ENCODE measurements around the gene KLK3.
"Not testable (repeated sequence)": the region's sequence is repeated elsewhere in the genome, so short reads cannot be mapped to it uniquely, and the experiment has no call there.

KLK3 gene

GRCh38 chr19:50890422-50891252, 35.9 kb downstream of the KLK3 start:
- no peak overlapping the region for H3K4me3 ChIP-seq (ENCODE audit: extremely low read depth, insufficient read depth, low read length, poor library complexity, severe bottlenecking)
- H3K9me3 ChIP-seq (ENCODE audit: control insufficient read depth, low read length): peaks cover 3% of the 10 kb centered on the region
- no peaks in the 10 kb centered on the region for H3K4me1 ChIP-seq (ENCODE audit: control insufficient read depth, insufficient read depth, low read length, poor library complexity, severe bottlenecking)
- H3K27ac ChIP-seq (ENCODE audit: low read depth, low read length, severe bottlenecking): no peak overlapping the region
- no peaks in the 10 kb centered on the region for H3K36me3 ChIP-seq (ENCODE audit: control insufficient read depth, insufficient read depth, low read length)
- WGBS, 2 experiments (ENCODE audit: insufficient coverage in 2 of 2): 14 to 47% methylated on average over 1 to 2 of the region's 5 CpGs

DNA sequence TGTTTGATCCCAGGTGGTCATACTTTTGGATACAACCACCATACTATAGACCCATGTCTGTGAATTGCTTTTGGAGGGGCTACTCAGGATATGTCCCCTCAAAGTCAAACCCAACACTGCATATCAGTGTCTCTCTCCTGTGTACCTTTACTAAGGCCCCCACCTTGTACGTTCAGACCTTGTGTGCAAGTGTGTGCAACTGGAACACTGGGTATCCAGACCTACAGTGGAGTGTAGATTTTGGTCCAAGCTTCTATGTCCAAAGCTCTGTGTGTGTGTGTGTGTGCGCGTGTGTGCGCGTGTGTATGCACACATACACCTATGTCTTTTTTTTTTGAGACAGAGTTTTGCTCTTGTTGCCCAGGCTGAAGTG, 36.5 kb downstream of the KLK3 start:
- Histone ChIP-seq H3K9me3 (ENCODE audit: control insufficient read depth, low read length) (peaks cover 3% of the 10 kb centered on the region), H3K27ac (ENCODE audit: low read depth, low read length, severe bottlenecking) (no peak overlapping the region), H3K4me3 (ENCODE audit: extremely low read depth, insufficient read depth, low read length, poor library complexity, severe bottlenecking) (no peak overlapping the region), H3K36me3 (ENCODE audit: control insufficient read depth, insufficient read depth, low read length) (no peaks in the 10 kb centered on the region), H3K4me1 (ENCODE audit: control insufficient read depth, insufficient read depth, low read length, poor library complexity, severe bottlenecking) (no peaks in the 10 kb centered on the region)
- WGBS, 2 experiments (ENCODE audit: insufficient coverage in 2 of 2): no CpG with 5 or more reads among the region's 5 CpGs

- Histone ChIP-seq H3K9me3 (ENCODE audit: control insufficient read depth, low read length) (peaks cover 3% of the 10 kb centered on the region), H3K27ac (ENCODE audit: low read depth, low read length, severe bottlenecking) (no peak overlapping the region), H3K4me3 (ENCODE audit: extremely low read depth, insufficient read depth, low read length, poor library complexity, severe bottlenecking) (no peak overlapping the region), H3K4me1 (ENCODE audit: control insufficient read depth, insufficient read depth, low read length, poor library complexity, severe bottlenecking) (no peaks in the 10 kb centered on the region), H3K36me3 (ENCODE audit: control insufficient read depth, insufficient read depth, low read length) (no peaks in the 10 kb centered on the region)
- 85 to 95% methylated on average over 13 to 17 of the region's 18 CpGs for WGBS, 2 experiments (ENCODE audit: insufficient coverage in 2 of 2)
These were observed 38.5 kb downstream of the KLK3 start for GRCh38 chr19:50893047-50893736.

DNA sequence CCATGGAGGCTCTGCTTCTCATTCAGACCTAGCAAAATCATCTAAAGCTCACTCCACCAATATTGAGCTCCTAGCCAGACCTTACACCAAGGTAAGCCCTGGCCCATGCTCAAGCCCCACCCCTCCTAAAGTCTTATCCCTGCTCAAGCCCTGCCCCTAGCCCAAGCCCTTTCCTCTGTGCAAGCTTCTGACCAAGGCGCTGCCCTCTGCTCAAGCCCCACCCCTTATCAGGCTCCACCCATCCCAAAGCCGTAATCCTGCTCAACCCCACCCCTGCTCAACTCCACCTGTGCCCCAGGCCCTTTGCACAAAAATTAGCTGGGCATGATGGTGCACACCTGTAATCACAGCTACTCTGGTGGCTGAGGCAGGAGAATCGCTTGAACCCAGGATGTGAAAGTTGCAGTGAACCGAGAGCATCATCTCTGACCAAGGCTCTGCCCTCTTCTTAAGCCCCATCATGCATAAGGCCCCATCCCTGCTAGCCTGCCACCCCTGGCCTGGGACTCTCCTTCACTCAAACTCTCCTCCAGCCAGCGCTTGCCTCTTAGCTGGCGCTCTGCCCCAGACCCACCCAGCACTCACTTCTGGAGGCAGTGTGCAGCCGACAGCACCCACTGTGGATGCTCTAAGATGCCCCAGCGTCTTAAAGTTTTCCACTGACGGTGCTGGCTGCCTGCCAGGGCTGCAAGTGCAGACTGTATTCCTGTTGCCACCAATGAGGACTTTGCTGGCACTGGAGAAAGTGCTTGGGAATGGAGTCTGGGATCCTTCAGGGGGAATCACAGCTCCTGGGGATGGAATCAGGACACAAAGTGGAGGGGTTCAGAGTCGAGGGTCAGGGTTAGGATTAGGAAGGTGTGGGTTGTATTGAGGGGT, 40.0 kb downstream of the KLK3 start:
- no peaks in the 10 kb centered on the region for H3K4me1 ChIP-seq (ENCODE audit: control insufficient read depth, insufficient read depth, low read length, poor library complexity, severe bottlenecking)
- no peaks in the 10 kb centered on the region for H3K36me3 ChIP-seq (ENCODE audit: control insufficient read depth, insufficient read depth, low read length)
- H3K4me3 ChIP-seq (ENCODE audit: extremely low read depth, insufficient read depth, low read length, poor library complexity, severe bottlenecking): no peak overlapping the region
- 69 to 77% methylated on average over 7 to 9 of the region's 10 CpGs for WGBS, 2 experiments (ENCODE audit: insufficient coverage in 2 of 2)
- peaks cover 3% of the 10 kb centered on the region for H3K9me3 ChIP-seq (ENCODE audit: control insufficient read depth, low read length)
- no peak overlapping the region for H3K27ac ChIP-seq (ENCODE audit: low read depth, low read length, severe bottlenecking)

DNA sequence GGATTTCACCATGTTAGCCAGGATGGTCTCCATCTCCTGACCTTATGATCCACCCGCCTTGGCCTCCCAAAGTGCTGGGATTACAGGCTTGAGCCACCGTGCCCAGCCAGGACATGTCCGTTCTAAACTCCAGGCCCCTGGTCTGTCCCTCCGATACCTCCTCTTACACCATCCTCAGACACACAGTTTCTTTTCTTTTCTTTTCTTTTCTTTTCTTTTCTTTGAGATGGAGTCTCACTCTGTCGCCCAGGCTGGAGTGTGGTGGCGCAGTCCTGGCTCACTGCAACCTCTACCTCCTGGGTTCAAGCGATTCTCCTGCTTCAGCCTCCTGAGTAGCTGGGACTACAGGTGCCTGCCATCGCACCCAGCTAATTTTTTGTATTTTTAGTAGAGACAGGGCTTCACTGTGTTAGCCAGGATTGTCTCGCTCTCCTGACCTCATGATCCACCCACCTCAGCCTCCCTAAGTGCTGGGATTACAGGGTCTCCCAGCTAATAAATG, 41.4 kb downstream of the KLK3 start:
- not testable (repeated sequence) for H3K4me3 ChIP-seq (ENCODE audit: extremely low read depth, insufficient read depth, low read length, poor library complexity, severe bottlenecking); H3K27ac ChIP-seq (ENCODE audit: low read depth, low read length, severe bottlenecking); H3K9me3 ChIP-seq (ENCODE audit: control insufficient read depth, low read length); H3K36me3 ChIP-seq (ENCODE audit: control insufficient read depth, insufficient read depth, low read length); H3K4me1 ChIP-seq (ENCODE audit: control insufficient read depth, insufficient read depth, low read length, poor library complexity, severe bottlenecking)
- WGBS, 2 experiments (ENCODE audit: insufficient coverage in 2 of 2): 70 to 89% methylated on average over 6 to 8 of the region's 9 CpGs

DNA sequence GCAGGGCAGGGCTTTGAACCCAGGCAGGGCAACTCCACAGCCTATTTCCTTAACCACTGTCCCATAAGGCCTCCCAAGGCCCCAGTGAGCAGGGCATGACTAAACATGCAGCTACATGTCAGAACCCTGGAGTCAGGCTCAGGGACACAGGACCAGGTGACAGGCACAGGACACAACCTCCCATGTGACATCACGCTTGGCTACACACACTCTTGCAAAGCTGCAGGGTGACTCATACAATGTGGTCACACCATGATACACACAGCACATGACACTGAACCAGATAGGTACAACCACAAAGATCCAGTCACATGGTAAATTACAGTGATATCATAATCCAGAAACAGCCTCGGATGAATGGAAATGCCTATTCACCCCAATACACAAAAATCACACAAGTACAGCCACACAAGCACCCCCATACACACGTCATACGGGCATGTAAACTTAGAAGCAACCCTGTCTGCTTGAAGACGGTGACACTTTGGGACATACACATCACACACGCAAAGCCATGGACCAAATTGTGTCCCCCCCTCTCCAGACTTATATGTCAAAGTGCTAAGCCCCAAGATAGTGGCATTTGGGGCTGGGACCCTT, 42.0 kb downstream of the KLK3 start:
- no peaks in the 10 kb centered on the region for H3K4me1 ChIP-seq (ENCODE audit: control insufficient read depth, insufficient read depth, low read length, poor library complexity, severe bottlenecking)
- no peaks in the 10 kb centered on the region for H3K36me3 ChIP-seq (ENCODE audit: control insufficient read depth, insufficient read depth, low read length)
- no peak overlapping the region for H3K4me3 ChIP-seq (ENCODE audit: extremely low read depth, insufficient read depth, low read length, poor library complexity, severe bottlenecking)
- H3K27ac ChIP-seq (ENCODE audit: low read depth, low read length, severe bottlenecking): no peak overlapping the region
- WGBS, 2 experiments (ENCODE audit: insufficient coverage in 2 of 2): 82 to 89% methylated on average over 1 to 4 of the region's 6 CpGs
- peaks cover 3% of the 10 kb centered on the region for H3K9me3 ChIP-seq (ENCODE audit: control insufficient read depth, low read length)

GRCh38 chr19:50897191-50897607, 42.5 kb downstream of the KLK3 start:
- Histone ChIP-seq H3K36me3 (ENCODE audit: control insufficient read depth, insufficient read depth, low read length) (no peaks in the 10 kb centered on the region), H3K4me1 (ENCODE audit: control insufficient read depth, insufficient read depth, low read length, poor library complexity, severe bottlenecking) (no peaks in the 10 kb centered on the region), H3K9me3 (ENCODE audit: control insufficient read depth, low read length) (peaks cover 3% of the 10 kb centered on the region), H3K27ac (ENCODE audit: low read depth, low read length, severe bottlenecking) (no peak overlapping the region), H3K4me3 (ENCODE audit: extremely low read depth, insufficient read depth, low read length, poor library complexity, severe bottlenecking) (no peak overlapping the region)
- 0 to 100% methylated on average over 1 of the region's 3 CpGs for WGBS, 2 experiments (ENCODE audit: insufficient coverage in 2 of 2)

DNA sequence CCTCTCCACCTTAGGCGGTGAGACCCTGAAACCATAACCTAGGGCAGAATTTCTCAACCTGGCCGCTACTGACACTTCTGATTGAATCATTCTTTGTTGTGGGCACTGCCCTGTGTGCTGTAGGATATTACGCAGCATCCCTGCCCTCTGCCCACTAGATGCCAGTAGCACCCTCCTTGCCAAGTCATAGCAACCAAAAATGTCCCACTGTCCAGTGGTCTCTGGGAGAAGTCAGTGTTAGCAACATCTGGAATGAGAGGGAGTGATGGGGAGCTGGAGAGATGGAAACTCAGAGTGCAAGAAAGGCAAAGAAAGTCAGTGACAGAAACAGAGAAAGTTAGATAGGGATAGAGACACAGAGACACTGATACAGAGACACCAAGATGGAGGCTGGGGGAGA, 42.9 kb downstream of the KLK3 start:
- Histone ChIP-seq H3K4me1 (ENCODE audit: control insufficient read depth, insufficient read depth, low read length, poor library complexity, severe bottlenecking) (no peaks in the 10 kb centered on the region), H3K4me3 (ENCODE audit: extremely low read depth, insufficient read depth, low read length, poor library complexity, severe bottlenecking) (no peak overlapping the region), H3K27ac (ENCODE audit: low read depth, low read length, severe bottlenecking) (no peak overlapping the region), H3K36me3 (ENCODE audit: control insufficient read depth, insufficient read depth, low read length) (no peaks in the 10 kb centered on the region), H3K9me3 (ENCODE audit: control insufficient read depth, low read length) (peaks cover 3% of the 10 kb centered on the region)
- WGBS, 2 experiments (ENCODE audit: insufficient coverage in 2 of 2): 62% methylated on average over 2 of the region's 3 CpGs; no CpG with 5 or more reads in 1 of the 2 experiments

DNA sequence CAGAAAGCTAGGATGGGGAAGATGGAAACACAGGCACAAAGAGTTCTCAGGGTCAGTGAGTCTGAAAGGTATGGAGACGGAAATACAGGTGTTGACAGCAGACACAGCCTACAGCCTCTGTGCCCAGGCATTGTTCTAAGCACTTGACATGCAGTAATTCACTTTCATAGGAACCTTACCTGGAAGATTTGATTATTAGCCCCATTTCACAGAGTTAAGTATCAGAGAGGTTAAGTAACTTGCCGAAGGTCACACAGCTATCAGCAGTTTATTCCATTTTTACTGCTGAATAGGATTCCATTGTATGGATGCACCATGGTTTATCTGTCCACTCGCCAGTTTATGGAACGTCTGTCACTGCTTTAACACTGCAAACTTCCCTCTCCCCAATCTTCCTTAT, 43.3 kb downstream of the KLK3 start:
- H3K4me1 ChIP-seq (ENCODE audit: control insufficient read depth, insufficient read depth, low read length, poor library complexity, severe bottlenecking): no peaks in the 10 kb centered on the region
- 76% methylated on average over 2 of the region's 4 CpGs; no CpG with 5 or more reads in 1 of the 2 experiments for WGBS, 2 experiments (ENCODE audit: insufficient coverage in 2 of 2)

DNA sequence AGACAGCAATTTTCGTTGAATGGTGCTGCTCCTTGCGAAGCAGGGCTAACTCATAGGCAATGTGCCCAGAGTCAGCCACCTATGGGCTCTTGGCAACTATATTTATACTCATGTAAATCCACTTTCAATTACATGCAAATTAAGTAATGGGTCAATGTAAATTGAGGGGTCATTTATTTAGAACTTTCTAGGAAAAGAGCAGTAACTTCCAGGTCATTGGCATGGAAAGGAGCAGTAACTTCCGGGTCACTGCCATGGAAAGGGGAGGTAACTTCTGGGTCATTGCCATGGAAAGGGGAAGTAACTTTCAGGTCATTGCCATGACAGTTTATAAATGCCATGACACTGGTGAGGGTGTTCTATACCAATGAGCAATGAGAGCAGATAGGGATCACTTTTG, 44.9 kb downstream of the KLK3 start:
- WGBS, 2 experiments (ENCODE audit: insufficient coverage in 2 of 2): 78 to 83% methylated on average over 1 to 3 of the region's 3 CpGs
- Histone ChIP-seq H3K4me1 (ENCODE audit: control insufficient read depth, insufficient read depth, low read length, poor library complexity, severe bottlenecking) (no peaks in the 10 kb centered on the region), H3K4me3 (ENCODE audit: extremely low read depth, insufficient read depth, low read length, poor library complexity, severe bottlenecking) (no peak overlapping the region), H3K9me3 (ENCODE audit: control insufficient read depth, low read length) (no peaks in the 10 kb centered on the region), H3K27ac (ENCODE audit: low read depth, low read length, severe bottlenecking) (no peak overlapping the region), H3K36me3 (ENCODE audit: control insufficient read depth, insufficient read depth, low read length) (no peaks in the 10 kb centered on the region)

More for the DNA sequence above, 43.3 kb downstream of the KLK3 start:
- no peak overlapping the region for H3K27ac ChIP-seq (ENCODE audit: low read depth, low read length, severe bottlenecking)
- no peaks in the 10 kb centered on the region for H3K36me3 ChIP-seq (ENCODE audit: control insufficient read depth, insufficient read depth, low read length)
- H3K4me3 ChIP-seq (ENCODE audit: extremely low read depth, insufficient read depth, low read length, poor library complexity, severe bottlenecking): no peak overlapping the region
- peaks cover 3% of the 10 kb centered on the region for H3K9me3 ChIP-seq (ENCODE audit: control insufficient read depth, low read length)

Measured in mesodermal cell (in vitro differentiated cells).